Measurements from ENCODE around the gene TFG. TPM values are rescaled to one million over a fixed set of nuclear protein-coding genes. Genes with fewer than 3 reads are reported as not detected.
A peak's percentile ranks its signal among the peaks of the same experiment; 100 is the strongest.
"Not testable (repeated sequence)": the region's sequence is repeated elsewhere in the genome, so short reads cannot be mapped to it uniquely, and the experiment has no call there.

The TFG gene
- total RNA-seq: 93.0 TPM
- long read RNA-seq, transcript TFG-204 (8 exons, 1,783 nt): minor isoform, 42 of 256 reads
- long read RNA-seq, transcript TFG-201 (8 exons, 1,978 nt): major isoform, 182 of 256 reads
- long read RNA-seq, transcript TFG-208 (8 exons, 1,696 nt): minor isoform, 8 of 256 reads
- long read RNA-seq, partial matches to known transcripts: 9 of 256 reads
- long read RNA-seq, other reads (novel, unspliced or antisense): 14 of 256 reads

- intact Hi-C loops (cut with DNase I): loop anchor here (2.0 to 10.0 kb wide), 2 partner anchors 214 to 308 kb away; partner anchors contain the start of genes LNP1, TMEM45A and TOMM70
- DNase-seq (ENCODE audit: low spot score): peak; percentile 99
These were observed at the start of gene TFG for GRCh38 chr3:100708989-100709841. Gene TFG (plus strand): TSS chr3:100709494. CDS start chr3:100713686, 4,192 bp downstream.

GRCh38 chr3:100661294-100661693, 48.0 kb upstream of the TFG start:
- DNase-seq (ENCODE audit: low spot score); intact Hi-C loops (cut with DNase I): not testable (repeated sequence)

- no peak for DNase-seq (ENCODE audit: low spot score)
- intact Hi-C loops (cut with DNase I): no loop called here
These were observed 47.0 kb upstream of the TFG start for GRCh38 chr3:100662113-100662823.

- no peak for DNase-seq (ENCODE audit: low spot score)
- intact Hi-C loops (cut with DNase I): no loop called here
These were observed 44.1 kb upstream of the TFG start for GRCh38 chr3:100665230-100665629.

GRCh38 chr3:100666699-100667098, 42.6 kb upstream of the TFG start:
- intact Hi-C loops (cut with DNase I); DNase-seq (ENCODE audit: low spot score): not testable (repeated sequence)

DNA sequence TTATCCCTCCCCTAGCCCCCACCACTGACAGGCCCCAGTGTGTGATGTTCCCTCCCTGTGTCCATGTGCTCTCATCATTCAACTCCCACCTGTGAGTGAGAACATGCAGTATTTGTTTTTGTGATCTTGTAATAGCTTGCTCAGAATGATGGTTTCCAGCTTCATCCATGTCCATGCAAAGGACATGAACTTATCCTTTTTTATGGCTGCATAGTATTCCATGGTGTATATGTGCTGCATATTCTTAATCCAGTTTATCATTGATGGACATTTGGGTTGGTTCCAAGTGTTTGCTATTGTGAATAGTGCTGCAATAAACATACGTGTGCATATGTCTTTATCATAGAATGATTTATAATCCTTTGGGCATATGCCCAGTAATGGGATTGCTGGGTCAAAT, 42.0 kb upstream of the TFG start:
- DNase-seq (ENCODE audit: low spot score); intact Hi-C loops (cut with DNase I): not testable (repeated sequence)

GRCh38 chr3:100670995-100671394, 38.3 kb upstream of the TFG start:
- DNase-seq (ENCODE audit: low spot score); intact Hi-C loops (cut with DNase I): not testable (repeated sequence)

GRCh38 chr3:100681496-100681895, 27.8 kb upstream of the TFG start:
- DNase-seq (ENCODE audit: low spot score): no peak
- intact Hi-C loops (cut with DNase I): no loop called here

- intact Hi-C loops (cut with DNase I): no loop called here
- DNase-seq (ENCODE audit: low spot score): peak; percentile 78
These were observed 27.0 kb upstream of the TFG start for GRCh38 chr3:100682056-100682853.

GRCh38 chr3:100682854-100683760, 26.2 kb upstream of the TFG start:
- intact Hi-C loops (cut with DNase I): no loop called here
- no peak for DNase-seq (ENCODE audit: low spot score)

GRCh38 chr3:100693225-100693624, 16.1 kb upstream of the TFG start:
- DNase-seq (ENCODE audit: low spot score): no peak
- intact Hi-C loops (cut with DNase I): no loop called here

DNA sequence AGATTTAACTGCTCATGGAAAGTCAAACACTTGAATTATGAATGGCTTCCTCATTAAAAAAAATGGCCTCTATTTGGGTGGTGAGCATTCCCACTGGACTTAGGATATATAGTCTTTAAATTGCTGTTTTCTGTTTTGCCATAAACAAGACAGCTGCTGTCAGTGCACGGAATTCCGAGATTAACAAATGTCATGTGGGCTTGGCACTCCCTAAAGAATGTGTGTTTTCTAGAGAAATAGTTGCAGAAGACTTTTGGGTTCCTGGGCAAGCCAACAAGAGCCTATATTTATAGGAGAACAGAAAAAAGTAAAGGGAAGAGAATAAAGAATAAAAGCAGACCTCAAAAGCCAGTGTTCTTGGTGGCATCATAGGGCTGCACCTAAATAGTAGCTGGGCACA, 13.6 kb upstream of the TFG start:
- intact Hi-C loops (cut with DNase I): no loop called here
- no peak for DNase-seq (ENCODE audit: low spot score)

DNA sequence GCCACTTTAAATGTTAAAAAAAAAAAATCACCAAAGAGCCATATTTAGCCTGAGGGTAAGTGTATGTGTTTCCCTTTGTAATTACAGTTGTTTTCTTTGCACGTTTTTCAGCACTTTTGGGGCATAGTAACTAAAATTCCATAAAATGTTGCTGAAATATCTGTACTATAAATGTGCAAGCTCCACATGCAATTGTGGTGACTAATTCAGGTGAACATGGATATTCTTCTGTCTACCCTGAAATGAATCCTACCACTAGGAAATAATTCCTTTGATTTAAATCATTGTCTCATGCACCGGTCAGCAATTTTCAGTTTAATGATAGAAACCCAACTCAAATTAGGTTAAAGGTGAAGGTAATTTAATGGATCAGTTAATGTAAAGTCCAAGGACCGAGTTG, 13.1 kb upstream of the TFG start:
- no peak for DNase-seq (ENCODE audit: low spot score)
- intact Hi-C loops (cut with DNase I): no loop called here

DNA sequence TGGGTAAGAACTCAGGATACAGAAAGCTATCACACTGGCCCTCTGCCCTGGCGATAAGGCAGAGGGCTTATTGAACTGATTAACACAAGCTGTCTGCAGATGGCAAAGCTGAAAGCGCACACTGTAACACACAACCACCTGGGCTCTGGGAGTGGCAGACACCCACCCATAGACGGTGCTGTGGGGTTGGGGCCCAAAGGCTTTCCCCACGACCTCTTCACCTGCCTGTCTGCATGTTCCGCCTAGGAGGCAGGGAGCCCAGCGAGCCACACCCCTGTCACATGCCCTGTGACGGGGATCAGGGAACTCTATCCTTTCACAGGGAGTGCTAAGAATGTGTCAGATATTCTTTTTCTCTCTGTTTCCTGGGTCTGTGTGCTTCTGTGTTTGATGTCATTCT, 12.1 kb upstream of the TFG start:
- DNase-seq (ENCODE audit: low spot score): no peak

DNA sequence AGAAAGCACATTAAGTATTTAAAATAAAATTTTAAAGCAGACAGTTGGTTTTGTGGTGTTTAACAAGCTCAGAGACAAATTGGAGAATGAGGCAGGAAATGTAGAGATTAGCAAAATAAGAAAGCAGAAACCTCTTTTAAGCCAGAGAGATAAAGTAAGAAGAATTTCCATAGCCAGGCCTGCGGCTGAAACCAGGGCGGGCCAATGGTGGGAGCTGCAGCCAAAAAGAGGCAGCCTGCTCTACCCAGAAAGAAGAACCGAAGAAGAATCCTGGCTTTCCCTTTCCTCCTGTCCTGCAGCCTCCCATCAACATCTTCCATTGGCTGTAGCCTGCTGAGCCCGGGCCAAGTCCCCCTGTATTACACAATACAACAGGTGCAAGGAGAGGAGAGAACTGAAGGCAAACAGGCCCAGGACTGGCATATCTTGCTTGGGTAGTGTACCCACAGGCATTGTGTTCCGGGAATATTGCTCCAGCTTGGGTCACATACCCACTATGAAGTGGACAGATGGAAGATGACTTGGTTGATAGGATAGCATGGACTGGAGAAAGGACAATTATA, 11.5 kb upstream of the TFG start:
- DNase-seq (ENCODE audit: low spot score): no peak
- intact Hi-C loops (cut with DNase I): no loop called here

More for the DNA sequence above, 12.1 kb upstream of the TFG start:
- intact Hi-C loops (cut with DNase I): no loop called here

- DNase-seq (ENCODE audit: low spot score): no peak
- intact Hi-C loops (cut with DNase I): no loop called here
These were observed 10.6 kb upstream of the TFG start for GRCh38 chr3:100698736-100699135.

DNA sequence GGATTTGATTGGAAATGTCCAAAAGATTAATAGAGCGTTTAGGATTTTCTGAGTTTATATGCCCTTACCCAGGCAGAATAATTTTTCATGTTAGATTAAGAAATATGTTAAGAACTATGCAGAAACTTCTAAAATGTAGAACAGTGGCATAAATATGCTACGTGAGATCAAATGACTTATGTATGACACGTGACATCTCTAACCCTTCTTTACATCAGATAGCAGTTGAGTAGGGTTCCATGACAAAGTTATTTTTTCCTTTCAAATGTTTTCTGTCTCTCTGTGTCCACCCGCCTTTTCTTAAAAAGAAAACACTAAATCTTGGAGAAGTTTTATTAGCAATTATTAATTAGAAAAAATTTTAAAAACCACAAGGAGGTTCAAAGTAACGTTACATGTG, 8.6 kb upstream of the TFG start:
- DNase-seq (ENCODE audit: low spot score): no peak
- intact Hi-C loops (cut with DNase I): loop anchor here (10.0 kb wide), 1 partner anchor 206 kb away; the partner anchor contains the start of gene TMEM45A

All from cardiac septum (tissue), 1 donor.